SIG-M5 treated with dmso at 0.1 percent for 504 hours (cell line): ENCODE data around the gene API5.
A peak's percentile ranks its signal among the peaks of the same experiment; 100 is the strongest.
"Not testable (repeated sequence)": the region's sequence is repeated elsewhere in the genome, so short reads cannot be mapped to it uniquely, and the experiment has no call there.

Source experiments
- DNase-seq: peaks from one replicate; lab custom pipeline; 2025; ENCODE audit not compliant: unreplicated experiment; lab: John Stamatoyannopoulos, UW

The API5 gene

GRCh38 chr11:43311791-43312607, at the start of gene API5:
Gene API5, plus strand, starts transcription at chr11:43311996. Its CDS starts 132 bp downstream, at chr11:43312128.
- peak; percentile 92 for DNase-seq

GRCh38 chr11:43267856-43268580, 43.8 kb upstream of the API5 start:
- DNase-seq, result no peak

GRCh38 chr11:43268786-43269185, 43.0 kb upstream of the API5 start:
- DNase-seq, result no peak

GRCh38 chr11:43269254-43269918, 42.4 kb upstream of the API5 start:
- no peak for DNase-seq

GRCh38 chr11:43270468-43270867, 41.3 kb upstream of the API5 start:
- no peak for DNase-seq

- DNase-seq, result peak; percentile 47
Observed at GRCh38 chr11:43278193-43278956, 33.4 kb upstream of the API5 start.

- peak; percentile 24 for DNase-seq
Observed at GRCh38 chr11:43282607-43283440, 29.0 kb upstream of the API5 start.

- no peak for DNase-seq
Observed at GRCh38 chr11:43285826-43286225, 26.0 kb upstream of the API5 start.

- no peak for DNase-seq
Observed at GRCh38 chr11:43289368-43289767, 22.4 kb upstream of the API5 start.

- no peak for DNase-seq
Observed at GRCh38 chr11:43298397-43298796, 13.4 kb upstream of the API5 start.

GRCh38 chr11:43315966-43316365, 4.2 kb downstream of the API5 start:
- DNase-seq, result no peak

- no peak for DNase-seq
Observed at GRCh38 chr11:43316451-43316850, 4.7 kb downstream of the API5 start.

- DNase-seq, result no peak
Observed at GRCh38 chr11:43327987-43328386, 16.2 kb downstream of the API5 start.

- DNase-seq, result no peak
Observed at GRCh38 chr11:43328482-43328881, 16.7 kb downstream of the API5 start.

GRCh38 chr11:43341159-43341558, 29.4 kb downstream of the API5 start:
- no peak for DNase-seq

GRCh38 chr11:43351426-43351825, 39.6 kb downstream of the API5 start:
- DNase-seq, result not testable (repeated sequence)

- DNase-seq, result no peak
Observed at GRCh38 chr11:43354311-43354710, 42.5 kb downstream of the API5 start.

- no peak for DNase-seq
Observed at GRCh38 chr11:43356336-43356735, 44.5 kb downstream of the API5 start.

- no peak for DNase-seq
Observed at GRCh38 chr11:43358279-43358800, 46.5 kb downstream of the API5 start.
